ENCODE measurements around the gene TBC1D9. TPM values are rescaled to one million over a fixed set of nuclear protein-coding genes. Genes with fewer than 3 reads are reported as not detected.

The TBC1D9 gene
- total RNA-seq, 1 donor from 2014 or later: 22.1 TPM

- no peak for DNase-seq (ENCODE audit: extremely low spot score in 2 of 2)
- H3K27me3 ChIP-seq: no peaks in the 10 kb centered on the region
- no peaks in the 10 kb centered on the region for H3K4me1 ChIP-seq
- intact Hi-C loops (cut with DNase I): no loop called here
- H3K4me3 ChIP-seq: no peak overlapping the region
- H3K9me3 ChIP-seq: no peaks in the 10 kb centered on the region
- TF ChIP-seq CTCF (IDR thresholded peaks at IDR 0.05) (no peak), POLR2AphosphoS5 (IDR thresholded peaks at IDR 0.05; ENCODE audit: insufficient read depth in 1 of 2, low read depth in 1 of 2) (no peak), POLR2A (IDR thresholded peaks at IDR 0.05) (no peak)
- H3K27ac ChIP-seq: no peak overlapping the region
- no peaks in the 10 kb centered on the region for H3K36me3 ChIP-seq
Measured at GRCh38 chr4:140769209-140769608, 13.0 kb upstream of the TBC1D9 start.

DNA sequence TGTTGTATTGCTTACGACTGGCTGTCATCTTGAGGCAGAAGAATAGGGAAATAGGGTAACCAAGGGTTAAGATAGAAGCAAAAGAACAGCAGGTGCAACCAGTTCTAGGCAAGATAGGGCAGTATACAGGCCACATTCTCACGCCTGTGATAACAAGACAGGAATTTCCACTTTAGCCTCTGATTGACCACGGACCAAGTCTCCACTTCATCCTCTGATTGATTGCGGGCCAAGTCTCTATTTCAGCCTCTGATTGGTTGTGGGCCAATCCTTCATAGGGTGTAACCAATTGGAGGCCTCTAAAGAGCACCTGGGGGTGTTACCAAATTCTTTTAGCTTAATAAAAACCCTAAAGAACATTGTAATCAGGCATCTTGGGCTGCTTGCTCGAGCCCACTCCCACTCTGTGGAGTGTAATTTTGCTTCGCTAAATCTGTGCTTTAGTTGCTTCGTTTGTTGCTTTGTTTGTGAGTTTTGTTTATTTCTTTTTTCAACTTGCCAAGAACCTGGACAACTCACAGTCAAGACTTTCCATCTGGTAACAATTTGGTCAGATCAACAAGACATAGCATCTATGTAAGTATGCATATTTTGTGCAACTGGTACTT lies 8.7 kb upstream of the TBC1D9 start:
- intact Hi-C loops (cut with DNase I): no loop called here
- no peak for TF ChIP-seq POLR2AphosphoS5 (IDR thresholded peaks at IDR 0.05; ENCODE audit: insufficient read depth in 1 of 2, low read depth in 1 of 2)
- TF ChIP-seq CTCF (IDR thresholded peaks at IDR 0.05): no peak
- no peak for TF ChIP-seq POLR2A (IDR thresholded peaks at IDR 0.05)
- Histone ChIP-seq H3K36me3 (no peaks in the 10 kb centered on the region), H3K4me3 (no peak overlapping the region), H3K27me3 (no peaks in the 10 kb centered on the region), H3K9me3 (no peaks in the 10 kb centered on the region), H3K4me1 (no peaks in the 10 kb centered on the region), H3K27ac (no peak overlapping the region)
- DNase-seq (ENCODE audit: extremely low spot score in 2 of 2): no peak

DNA sequence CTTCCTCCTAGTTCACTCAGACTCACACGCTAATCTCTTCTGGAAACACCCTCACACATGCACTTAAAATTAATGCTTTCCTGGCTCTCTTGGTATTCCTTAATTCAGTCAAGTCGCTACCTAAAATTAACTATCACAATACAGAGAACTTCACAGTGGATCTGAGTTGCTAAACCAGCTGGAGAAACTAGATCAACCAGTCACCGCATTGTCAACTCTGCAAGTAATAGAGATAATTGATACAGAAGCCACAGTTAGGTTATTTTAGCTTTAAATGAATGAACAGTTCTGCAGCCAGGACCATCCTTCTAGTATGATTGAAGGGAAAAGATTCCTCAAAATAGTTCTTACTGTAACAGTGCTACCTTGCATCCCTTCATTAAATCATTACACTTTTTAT lies 6.0 kb upstream of the TBC1D9 start:
- Histone ChIP-seq H3K36me3 (no peaks in the 10 kb centered on the region), H3K4me1 (no peaks in the 10 kb centered on the region), H3K27ac (no peak overlapping the region), H3K4me3 (no peak overlapping the region), H3K9me3 (no peaks in the 10 kb centered on the region), H3K27me3 (no peaks in the 10 kb centered on the region)
- no peak for DNase-seq (ENCODE audit: extremely low spot score in 2 of 2)
- TF ChIP-seq POLR2AphosphoS5 (IDR thresholded peaks at IDR 0.05; ENCODE audit: insufficient read depth in 1 of 2, low read depth in 1 of 2): peak in 1 of 2 donors; percentile 16
- no peak for TF ChIP-seq CTCF (IDR thresholded peaks at IDR 0.05)
- intact Hi-C loops (cut with DNase I): no loop called here

DNA sequence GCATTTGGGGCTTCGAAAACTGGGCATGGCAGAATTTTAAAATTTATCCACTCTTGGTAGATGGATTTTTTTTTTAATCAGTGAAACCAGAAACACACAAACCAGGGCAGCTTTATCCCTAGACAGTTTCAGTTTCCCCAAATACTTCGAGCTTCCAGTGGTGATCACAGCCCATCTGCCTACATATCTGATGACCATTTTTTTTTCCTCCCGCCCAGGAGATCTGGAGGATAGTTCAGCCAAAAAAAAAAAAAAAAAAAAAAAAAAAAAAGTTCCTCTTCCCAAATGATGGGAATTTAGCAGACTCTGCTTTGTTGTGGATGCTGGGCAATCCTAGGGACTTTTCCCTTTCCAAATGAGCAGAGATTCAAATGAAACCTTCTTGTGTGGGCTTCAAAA lies 1.0 kb upstream of the TBC1D9 start:
- peak overlapping the region; percentile 93 for H3K27ac ChIP-seq
- peak overlapping the region; percentile 68 to 74 for H3K4me3 ChIP-seq
- DNase-seq (ENCODE audit: extremely low spot score in 2 of 2): no peak
- intact Hi-C loops (cut with DNase I): no loop called here
- H3K9me3 ChIP-seq: no peaks in the 10 kb centered on the region
- no peaks in the 10 kb centered on the region for H3K27me3 ChIP-seq
- no peak for TF ChIP-seq CTCF (IDR thresholded peaks at IDR 0.05)
- no peak for TF ChIP-seq POLR2AphosphoS5 (IDR thresholded peaks at IDR 0.05; ENCODE audit: insufficient read depth in 1 of 2, low read depth in 1 of 2)
- TF ChIP-seq POLR2A (IDR thresholded peaks at IDR 0.05): no peak
- no peaks in the 10 kb centered on the region for H3K36me3 ChIP-seq
- peaks cover 19% of the 10 kb centered on the region for H3K4me1 ChIP-seq

- Histone ChIP-seq H3K27ac (peak overlapping the region; percentile 93), H3K4me3 (peak overlapping the region; percentile 68 to 74), H3K27me3 (no peaks in the 10 kb centered on the region), H3K9me3 (no peaks in the 10 kb centered on the region), H3K36me3 (no peaks in the 10 kb centered on the region), H3K4me1 (peaks cover 19% of the 10 kb centered on the region)
- no peak for TF ChIP-seq POLR2A (IDR thresholded peaks at IDR 0.05)
- TF ChIP-seq CTCF (IDR thresholded peaks at IDR 0.05): no peak
- TF ChIP-seq POLR2AphosphoS5 (IDR thresholded peaks at IDR 0.05; ENCODE audit: insufficient read depth in 1 of 2, low read depth in 1 of 2): no peak
- DNase-seq (ENCODE audit: extremely low spot score in 2 of 2): no peak
- intact Hi-C loops (cut with DNase I): no loop called here
Measured at GRCh38 chr4:140755774-140756318, 339 bp downstream of the TBC1D9 start.
